Measurements from ENCODE around the gene ZNF282. TPM values are rescaled to one million over a fixed set of nuclear protein-coding genes. Genes with fewer than 3 reads are reported as not detected.
"Not testable (repeated sequence)": the region's sequence is repeated elsewhere in the genome, so short reads cannot be mapped to it uniquely, and the experiment has no call there.

The ZNF282 gene
- total RNA-seq, 2 experiments from 2014 or later, result 42.0 to 49.7 TPM

- Mint-ChIP-seq H3K27ac (no peak overlapping the region), H3K36me3 (peaks cover 61% of the 10 kb centered on the region)
- CTCF ChIA-PET, result no interaction called here
Observed at GRCh38 chr7:149220534-149220933, 25.2 kb downstream of the ZNF282 start.

GRCh38 chr7:149223176-149223575, 27.8 kb downstream of the ZNF282 start:
- H3K4me3 Mint-ChIP-seq, result no peak overlapping the region
- no peaks in the 10 kb centered on the region for H3K9me3 Mint-ChIP-seq (ENCODE audit: low read depth)
- no peak overlapping the region for H3K27ac Mint-ChIP-seq
- H3K36me3 Mint-ChIP-seq, result peaks cover 48% of the 10 kb centered on the region
- no peaks in the 10 kb centered on the region for H3K4me1 Mint-ChIP-seq
- ATAC-seq, result no peak
- no peaks in the 10 kb centered on the region for H3K27me3 Mint-ChIP-seq
- CTCF ChIA-PET, result interaction anchor here (1.2 kb wide), 1 partner anchor 68 kb away, joined by 4 read pairs; no protein-coding TSS in a partner anchor
- no peak for DNase-seq

More at GRCh38 chr7:149220534-149220933, 25.2 kb downstream of the ZNF282 start:
- no peaks in the 10 kb centered on the region for H3K27me3 Mint-ChIP-seq
- H3K4me1 Mint-ChIP-seq, result peaks cover 2% of the 10 kb centered on the region
- DNase-seq (no peak), ATAC-seq (no peak)
- no peaks in the 10 kb centered on the region for H3K9me3 Mint-ChIP-seq (ENCODE audit: low read depth)
- no peak overlapping the region for H3K4me3 Mint-ChIP-seq

GRCh38 chr7:149223761-149224160, 28.4 kb downstream of the ZNF282 start:
- Mint-ChIP-seq H3K36me3 (peaks cover 44% of the 10 kb centered on the region), H3K9me3 (ENCODE audit: low read depth) (no peaks in the 10 kb centered on the region), H3K4me1 (no peaks in the 10 kb centered on the region), H3K4me3 (no peak overlapping the region), H3K27ac (no peak overlapping the region), H3K27me3 (no peaks in the 10 kb centered on the region)
- ATAC-seq (no peak), DNase-seq (no peak)
- CTCF ChIA-PET, result interaction anchor here (1.2 kb wide), 1 partner anchor 67 kb away, joined by 4 read pairs; no protein-coding TSS in a partner anchor

- CTCF ChIA-PET, result no interaction called here
Observed at GRCh38 chr7:149224352-149224751, 29.0 kb downstream of the ZNF282 start.

GRCh38 chr7:149225106-149225505, 29.8 kb downstream of the ZNF282 start:
- H3K36me3 Mint-ChIP-seq, result peaks cover 35% of the 10 kb centered on the region
- no peak for DNase-seq
- CTCF ChIA-PET, result no interaction called here
- no peak overlapping the region for H3K27ac Mint-ChIP-seq
- H3K27me3 Mint-ChIP-seq, result no peaks in the 10 kb centered on the region
- no peak overlapping the region for H3K4me3 Mint-ChIP-seq
- no peaks in the 10 kb centered on the region for H3K4me1 Mint-ChIP-seq
- no peak for ATAC-seq
- no peaks in the 10 kb centered on the region for H3K9me3 Mint-ChIP-seq (ENCODE audit: low read depth)

More at GRCh38 chr7:149224352-149224751, 29.0 kb downstream of the ZNF282 start:
- no peak for DNase-seq
- Mint-ChIP-seq H3K4me3 (no peak overlapping the region), H3K27ac (no peak overlapping the region), H3K9me3 (ENCODE audit: low read depth) (no peaks in the 10 kb centered on the region), H3K4me1 (no peaks in the 10 kb centered on the region), H3K36me3 (peaks cover 38% of the 10 kb centered on the region), H3K27me3 (no peaks in the 10 kb centered on the region)
- no peak for ATAC-seq

GRCh38 chr7:149225656-149226055, 30.3 kb downstream of the ZNF282 start:
- no peaks in the 10 kb centered on the region for H3K4me1 Mint-ChIP-seq
- H3K27ac Mint-ChIP-seq, result no peak overlapping the region
- no peaks in the 10 kb centered on the region for H3K27me3 Mint-ChIP-seq
- CTCF ChIA-PET, result no interaction called here
- peaks cover 32% of the 10 kb centered on the region for H3K36me3 Mint-ChIP-seq
- no peak for DNase-seq
- no peak overlapping the region for H3K4me3 Mint-ChIP-seq
- H3K9me3 Mint-ChIP-seq (ENCODE audit: low read depth), result no peaks in the 10 kb centered on the region
- no peak for ATAC-seq

- CTCF ChIA-PET; H3K27me3 Mint-ChIP-seq; ATAC-seq; H3K4me1 Mint-ChIP-seq; H3K27ac Mint-ChIP-seq; H3K9me3 Mint-ChIP-seq (ENCODE audit: low read depth); DNase-seq; H3K4me3 Mint-ChIP-seq: not testable (repeated sequence)
- H3K36me3 Mint-ChIP-seq, result peaks cover 26% of the 10 kb centered on the region
Observed at GRCh38 chr7:149226366-149226765, 31.0 kb downstream of the ZNF282 start.

GRCh38 chr7:149226840-149227494, 31.6 kb downstream of the ZNF282 start:
- H3K27me3 Mint-ChIP-seq, result no peaks in the 10 kb centered on the region
- no peaks in the 10 kb centered on the region for H3K9me3 Mint-ChIP-seq (ENCODE audit: low read depth)
- H3K4me1 Mint-ChIP-seq, result no peaks in the 10 kb centered on the region
- H3K4me3 Mint-ChIP-seq, result no peak overlapping the region
- no peak for DNase-seq
- no peak for ATAC-seq
- peaks cover 22% of the 10 kb centered on the region for H3K36me3 Mint-ChIP-seq
- CTCF ChIA-PET, result no interaction called here
- no peak overlapping the region for H3K27ac Mint-ChIP-seq

GRCh38 chr7:149228831-149229471, 33.6 kb downstream of the ZNF282 start:
- Mint-ChIP-seq H3K27me3 (peaks cover 3% of the 10 kb centered on the region), H3K36me3 (peaks cover 13% of the 10 kb centered on the region), H3K9me3 (ENCODE audit: low read depth) (no peaks in the 10 kb centered on the region), H3K4me1 (no peaks in the 10 kb centered on the region), H3K27ac (no peak overlapping the region), H3K4me3 (no peak overlapping the region)
- ATAC-seq, result no peak
- no peak for DNase-seq
- CTCF ChIA-PET, result interaction anchor here (1.5 kb wide), 1 partner anchor 14 kb away, joined by 4 read pairs; no protein-coding TSS in a partner anchor

- no peaks in the 10 kb centered on the region for H3K4me1 Mint-ChIP-seq
- CTCF ChIA-PET, result no interaction called here
- H3K9me3 Mint-ChIP-seq (ENCODE audit: low read depth), result no peaks in the 10 kb centered on the region
- H3K27me3 Mint-ChIP-seq, result peaks cover 3% of the 10 kb centered on the region
- DNase-seq (no peak), ATAC-seq (peak; percentile 24)
- peaks cover 11% of the 10 kb centered on the region for H3K36me3 Mint-ChIP-seq
- no peak overlapping the region for H3K4me3 Mint-ChIP-seq
- no peak overlapping the region for H3K27ac Mint-ChIP-seq
Observed at GRCh38 chr7:149229526-149229925, 34.2 kb downstream of the ZNF282 start.

- Mint-ChIP-seq H3K9me3 (ENCODE audit: low read depth) (no peaks in the 10 kb centered on the region), H3K36me3 (no peaks in the 10 kb centered on the region), H3K4me3 (no peak overlapping the region)
Observed at GRCh38 chr7:149232362-149232761, 37.0 kb downstream of the ZNF282 start.

GRCh38 chr7:149233655-149234204, 38.4 kb downstream of the ZNF282 start:
- not testable (repeated sequence) for H3K4me1 Mint-ChIP-seq; H3K9me3 Mint-ChIP-seq (ENCODE audit: low read depth); H3K27ac Mint-ChIP-seq; ATAC-seq; H3K36me3 Mint-ChIP-seq; DNase-seq; H3K27me3 Mint-ChIP-seq; H3K4me3 Mint-ChIP-seq
- CTCF ChIA-PET, result interaction anchor here (1.2 to 1.4 kb wide), 2 partner anchors 24 to 38 kb away, joined by 3 to 5 read pairs; partner anchors contain the start of gene ZNF282

More at GRCh38 chr7:149232362-149232761, 37.0 kb downstream of the ZNF282 start:
- H3K27me3 Mint-ChIP-seq, result peaks cover 3% of the 10 kb centered on the region
- no peak overlapping the region for H3K27ac Mint-ChIP-seq
- ATAC-seq (no peak), DNase-seq (no peak)
- CTCF ChIA-PET, result interaction anchor here (1.2 to 1.4 kb wide), 3 partner anchors 8 to 37 kb away, joined by 3 to 4 read pairs (median 3); partner anchors contain the start of gene ZNF282
- no peaks in the 10 kb centered on the region for H3K4me1 Mint-ChIP-seq

GRCh38 chr7:149237502-149237901, 42.2 kb downstream of the ZNF282 start:
- CTCF ChIA-PET, result no interaction called here
- Mint-ChIP-seq H3K27ac (no peak overlapping the region), H3K4me1 (peaks cover 23% of the 10 kb centered on the region), H3K27me3 (no peaks in the 10 kb centered on the region), H3K4me3 (no peak overlapping the region), H3K36me3 (peaks cover 5% of the 10 kb centered on the region), H3K9me3 (ENCODE audit: low read depth) (no peaks in the 10 kb centered on the region)
- DNase-seq, result no peak
- ATAC-seq, result no peak

GRCh38 chr7:149238051-149238450, 42.7 kb downstream of the ZNF282 start:
- Mint-ChIP-seq H3K36me3 (peaks cover 11% of the 10 kb centered on the region), H3K4me1 (peaks cover 23% of the 10 kb centered on the region), H3K4me3 (no peak overlapping the region), H3K27me3 (no peaks in the 10 kb centered on the region), H3K9me3 (ENCODE audit: low read depth) (no peaks in the 10 kb centered on the region), H3K27ac (no peak overlapping the region)
- no peak for ATAC-seq
- CTCF ChIA-PET, result no interaction called here
- DNase-seq, result no peak
